Activated naive CD4-positive, alpha-beta T cell treated with anti-CD3 and anti-CD28 coated beads, Interleukin-2, amount 10 ng/mL, durations not matched to agents 7 days and 5 days (primary cell): Measurements from ENCODE around the gene ACTL6B.

Experiments used
- CTCF ChIA-PET: fragments of 350-600 bp; sonication (Branson Sonifier 250); formaldehyde crosslinking; loops from one replicate; lab custom pipeline; 2021; ENCODE audit warnings: antibody characterized with exemption; lab: Charles Lee
- DNase-seq: peaks from one replicate; pipeline ENCODE4 v3.0.0-alpha.2; 2020
- H3K27ac Mint-ChIP-seq: one replicate; pipeline ENCODE4 v1.8.0; 2021; ENCODE audit warnings: mild to moderate bottlenecking, moderate library complexity, mixed read lengths
- H3K27me3 Mint-ChIP-seq: one replicate; pipeline ENCODE4 v1.8.0; 2021; ENCODE audit warnings: mild to moderate bottlenecking, mixed read lengths
- H3K36me3 Mint-ChIP-seq: one replicate; pipeline ENCODE4 v1.8.0; 2021; ENCODE audit warnings: mixed read lengths
- H3K4me1 Mint-ChIP-seq: one replicate; pipeline ENCODE4 v1.8.0; 2021; ENCODE audit warnings: mixed read lengths
- H3K4me3 Mint-ChIP-seq: one replicate; pipeline ENCODE4 v1.8.0; 2021; ENCODE audit warnings: mild to moderate bottlenecking, moderate library complexity, mixed read lengths
- H3K9me3 Mint-ChIP-seq: one replicate; pipeline ENCODE4 v1.8.0; 2021; ENCODE audit warnings: mixed read lengths

ACTL6B gene

GRCh38 chr7:100614308-100614861 lies 41.9 kb downstream of the ACTL6B start:
- Mint-ChIP-seq H3K4me1 (peaks cover 33% of the 10 kb centered on the region), H3K27me3 (peaks cover 8% of the 10 kb centered on the region), H3K4me3 (peak overlapping the region; percentile 91), H3K36me3 (peaks cover 21% of the 10 kb centered on the region), H3K9me3 (no peaks in the 10 kb centered on the region), H3K27ac (no peak overlapping the region)
- CTCF ChIA-PET = interaction anchor here (0.8 to 3.1 kb wide), 4 partner anchors 14 to 77 kb away, joined by 3 to 22 read pairs (median 4); partner anchors contain the start of gene GIGYF1
- no peak for DNase-seq

DNA sequence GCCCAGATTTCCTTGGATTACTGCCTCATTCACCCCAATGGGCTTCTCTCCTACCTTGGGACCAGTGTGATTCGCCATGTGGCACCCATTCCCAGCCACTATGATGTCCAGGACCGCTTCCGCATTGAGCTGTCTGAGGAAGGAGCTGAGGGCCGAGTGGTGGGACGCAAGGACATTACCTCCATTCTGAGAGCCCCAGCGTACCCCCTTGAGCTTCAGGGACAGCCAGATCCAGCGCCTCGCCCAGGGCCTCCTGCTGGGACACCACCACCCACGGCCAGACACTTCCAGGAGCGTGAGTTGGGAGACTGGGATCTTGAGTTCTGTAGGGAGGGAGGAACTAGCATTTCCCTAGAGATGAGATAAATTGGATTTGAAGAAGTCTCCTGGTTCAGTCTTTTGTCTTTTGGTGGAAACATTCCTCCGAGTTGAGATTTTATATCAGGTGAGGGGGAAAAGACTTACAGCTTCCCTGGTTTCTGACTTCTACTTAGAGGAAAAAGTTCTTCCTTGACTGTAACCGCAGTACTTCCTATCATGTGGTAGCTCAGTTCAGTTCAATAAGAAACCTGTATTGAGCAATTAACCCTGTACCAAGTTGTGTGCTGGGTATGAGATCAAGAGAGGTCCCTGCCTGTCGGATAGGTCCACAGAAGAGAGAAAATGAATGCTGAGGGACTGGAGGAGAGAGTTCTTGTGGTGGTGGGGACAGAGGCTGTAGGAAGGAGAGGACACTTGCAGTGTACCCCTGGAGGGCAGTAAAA lies 42.7 kb downstream of the ACTL6B start:
- Mint-ChIP-seq H3K27ac (peak overlapping the region; percentile 14), H3K27me3 (peaks cover 10% of the 10 kb centered on the region), H3K9me3 (no peaks in the 10 kb centered on the region), H3K4me3 (peak overlapping the region; percentile 91), H3K36me3 (peaks cover 21% of the 10 kb centered on the region), H3K4me1 (peaks cover 33% of the 10 kb centered on the region)
- CTCF ChIA-PET = interaction anchor here (0.7 to 3.1 kb wide), 7 partner anchors 15 to 102 kb away, joined by 3 to 22 read pairs (median 4); partner anchors contain the start of gene GIGYF1
- DNase-seq = no peak

- H3K27me3 Mint-ChIP-seq = peaks cover 15% of the 10 kb centered on the region
- peaks cover 33% of the 10 kb centered on the region for H3K4me1 Mint-ChIP-seq
- H3K36me3 Mint-ChIP-seq = peaks cover 21% of the 10 kb centered on the region
- peak; percentile 58 for DNase-seq
- CTCF ChIA-PET = interaction anchor here (0.5 to 3.1 kb wide), 9 partner anchors 14 to 101 kb away, joined by 3 to 22 read pairs (median 3); partner anchors contain the start of genes GIGYF1 and LRCH4
- H3K27ac Mint-ChIP-seq = peak overlapping the region; percentile 99
- no peaks in the 10 kb centered on the region for H3K9me3 Mint-ChIP-seq
- H3K4me3 Mint-ChIP-seq = peak overlapping the region; percentile 91
These were observed 43.4 kb downstream of the ACTL6B start for GRCh38 chr7:100612730-100613390.

DNA sequence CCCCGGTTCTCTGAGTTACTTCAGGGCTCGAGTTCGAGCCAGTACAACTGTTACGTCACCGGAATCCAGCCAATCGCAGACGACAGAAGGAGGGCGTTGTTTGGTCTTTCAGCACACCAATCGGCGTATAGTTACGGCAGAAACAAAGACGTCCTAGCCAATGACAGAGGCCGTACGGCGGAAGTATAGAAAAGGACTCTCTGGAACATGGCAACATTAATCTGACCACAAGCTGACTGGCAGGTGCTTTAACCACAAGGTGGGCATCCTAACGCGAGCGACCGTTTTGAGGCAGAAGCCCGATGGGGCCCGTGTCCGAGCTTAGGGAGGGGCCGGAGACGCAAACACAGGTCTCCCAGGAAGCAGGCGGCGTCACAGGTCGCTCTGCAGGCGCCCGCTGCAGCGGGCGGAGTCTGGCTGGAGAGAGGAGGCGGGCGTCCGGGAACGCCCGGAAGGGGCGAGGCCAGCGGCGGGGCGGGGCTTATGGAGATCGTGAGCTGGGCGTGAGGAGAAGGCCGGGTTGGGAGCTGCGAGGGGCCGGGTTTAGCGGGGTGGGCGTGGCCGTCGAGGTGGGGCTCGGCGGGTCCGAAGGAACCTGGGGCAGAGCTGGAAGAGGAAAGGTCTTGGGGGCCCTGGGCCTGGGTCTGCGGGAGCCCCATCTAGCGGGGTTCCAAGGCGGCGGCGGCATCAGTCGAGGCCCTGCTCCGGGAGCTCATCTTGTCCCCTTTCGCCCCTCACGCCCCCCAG lies 44.1 kb downstream of the ACTL6B start, which contains the start of gene MOSPD3:
MOSPD3 (plus strand) TSS at position 558 of the 747 bp plus-strand sequence. CDS start 252 bp downstream, outside the sequence.
- Mint-ChIP-seq H3K27me3 (peaks cover 22% of the 10 kb centered on the region), H3K9me3 (no peaks in the 10 kb centered on the region), H3K36me3 (peaks cover 21% of the 10 kb centered on the region), H3K4me1 (peaks cover 38% of the 10 kb centered on the region), H3K4me3 (peak within 1 kb of the TSS; percentile 91), H3K27ac (peak within 1 kb of the TSS; percentile 99)
- DNase-seq = peak; percentile 99
- CTCF ChIA-PET = interaction anchor here (0.8 to 3.1 kb wide), 8 partner anchors 15 to 129 kb away, joined by 3 to 22 read pairs (median 4); partner anchors contain the start of genes GIGYF1 and LRCH4

- no peaks in the 10 kb centered on the region for H3K9me3 Mint-ChIP-seq
- peaks cover 8% of the 10 kb centered on the region for H3K36me3 Mint-ChIP-seq
- no peak for DNase-seq
- CTCF ChIA-PET = no interaction called here
- H3K27ac Mint-ChIP-seq = no peak overlapping the region
- peak overlapping the region; percentile 2 for H3K4me3 Mint-ChIP-seq
- H3K4me1 Mint-ChIP-seq = peaks cover 44% of the 10 kb centered on the region
- peaks cover 41% of the 10 kb centered on the region for H3K27me3 Mint-ChIP-seq
These were observed 46.3 kb downstream of the ACTL6B start for GRCh38 chr7:100609958-100610357.

- peaks cover 60% of the 10 kb centered on the region for H3K27me3 Mint-ChIP-seq
- no peak for DNase-seq
- H3K27ac Mint-ChIP-seq = no peak overlapping the region
- peak overlapping the region; percentile 27 for H3K4me3 Mint-ChIP-seq
- no peaks in the 10 kb centered on the region for H3K9me3 Mint-ChIP-seq
- CTCF ChIA-PET = interaction anchor here (1.2 kb wide), 1 partner anchor 146 kb away, joined by 5 read pairs; no protein-coding TSS in a partner anchor
- H3K36me3 Mint-ChIP-seq = no peaks in the 10 kb centered on the region
- peaks cover 40% of the 10 kb centered on the region for H3K4me1 Mint-ChIP-seq
These were observed 49.1 kb downstream of the ACTL6B start for GRCh38 chr7:100607111-100607510.

GRCh38 chr7:100606313-100606712 lies 49.9 kb downstream of the ACTL6B start:
- peaks cover 40% of the 10 kb centered on the region for H3K4me1 Mint-ChIP-seq
- no peaks in the 10 kb centered on the region for H3K36me3 Mint-ChIP-seq
- no peak overlapping the region for H3K27ac Mint-ChIP-seq
- no peak for DNase-seq
- peak overlapping the region; percentile 88 for H3K4me3 Mint-ChIP-seq
- H3K9me3 Mint-ChIP-seq = no peaks in the 10 kb centered on the region
- CTCF ChIA-PET = interaction anchor here (1.2 to 1.8 kb wide), 3 partner anchors 23 to 145 kb away, joined by 4 to 6 read pairs (median 5); no protein-coding TSS in a partner anchor
- peaks cover 68% of the 10 kb centered on the region for H3K27me3 Mint-ChIP-seq

DNA sequence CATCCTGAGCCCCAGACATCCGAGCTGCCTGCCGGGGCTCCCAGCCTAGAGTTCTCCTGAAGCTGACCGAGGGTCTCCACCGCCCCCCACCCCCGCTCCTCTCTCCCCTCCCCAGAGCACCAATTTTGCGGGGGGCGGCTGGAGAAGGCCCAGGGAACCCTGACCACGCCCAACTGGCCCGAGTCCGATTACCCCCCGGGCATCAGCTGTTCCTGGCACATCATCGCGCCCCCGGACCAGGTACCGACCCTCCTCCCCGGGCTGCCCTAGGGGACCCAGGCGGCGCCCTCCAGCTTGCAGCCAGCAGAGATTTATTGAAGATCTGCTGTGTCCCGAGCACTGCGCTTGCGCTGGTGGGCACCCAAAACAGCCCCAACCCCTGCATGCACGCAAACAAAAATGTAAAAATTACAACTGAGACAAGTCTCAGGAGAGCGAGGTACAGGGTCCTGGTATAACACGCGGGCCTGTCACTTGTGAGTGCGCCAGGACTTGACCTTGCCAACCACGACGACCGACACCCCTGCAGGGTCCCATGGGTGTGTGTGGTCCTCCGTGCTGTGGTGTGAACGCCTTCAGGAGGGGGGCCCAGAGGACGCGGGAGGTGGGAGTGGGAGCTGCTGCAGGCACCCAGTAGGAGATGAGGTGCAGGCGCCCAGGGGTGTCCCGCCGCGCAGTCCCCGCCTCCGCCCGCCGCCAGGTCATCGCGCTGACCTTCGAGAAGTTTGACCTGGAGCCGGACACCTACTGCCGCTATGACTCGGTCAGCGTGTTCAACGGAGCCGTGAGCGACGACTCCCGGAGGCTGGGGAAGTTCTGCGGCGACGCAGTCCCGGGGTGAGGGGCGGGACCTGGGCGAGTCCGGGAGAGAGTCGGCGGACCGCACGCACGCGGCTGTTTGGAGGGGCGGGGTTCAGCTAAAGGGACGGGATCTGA lies 51.0 kb downstream of the ACTL6B start:
- H3K36me3 Mint-ChIP-seq = no peaks in the 10 kb centered on the region
- CTCF ChIA-PET = interaction anchor here (0.6 to 1.8 kb wide), 7 partner anchors 18 to 86 kb away, joined by 3 to 6 read pairs (median 4); no protein-coding TSS in a partner anchor
- H3K9me3 Mint-ChIP-seq = no peaks in the 10 kb centered on the region
- peaks cover 65% of the 10 kb centered on the region for H3K27me3 Mint-ChIP-seq
- H3K4me1 Mint-ChIP-seq = peaks cover 34% of the 10 kb centered on the region
- H3K4me3 Mint-ChIP-seq = peak overlapping the region; percentile 88
- peak; percentile 71 for DNase-seq
- H3K27ac Mint-ChIP-seq = peak overlapping the region; percentile 79

DNA sequence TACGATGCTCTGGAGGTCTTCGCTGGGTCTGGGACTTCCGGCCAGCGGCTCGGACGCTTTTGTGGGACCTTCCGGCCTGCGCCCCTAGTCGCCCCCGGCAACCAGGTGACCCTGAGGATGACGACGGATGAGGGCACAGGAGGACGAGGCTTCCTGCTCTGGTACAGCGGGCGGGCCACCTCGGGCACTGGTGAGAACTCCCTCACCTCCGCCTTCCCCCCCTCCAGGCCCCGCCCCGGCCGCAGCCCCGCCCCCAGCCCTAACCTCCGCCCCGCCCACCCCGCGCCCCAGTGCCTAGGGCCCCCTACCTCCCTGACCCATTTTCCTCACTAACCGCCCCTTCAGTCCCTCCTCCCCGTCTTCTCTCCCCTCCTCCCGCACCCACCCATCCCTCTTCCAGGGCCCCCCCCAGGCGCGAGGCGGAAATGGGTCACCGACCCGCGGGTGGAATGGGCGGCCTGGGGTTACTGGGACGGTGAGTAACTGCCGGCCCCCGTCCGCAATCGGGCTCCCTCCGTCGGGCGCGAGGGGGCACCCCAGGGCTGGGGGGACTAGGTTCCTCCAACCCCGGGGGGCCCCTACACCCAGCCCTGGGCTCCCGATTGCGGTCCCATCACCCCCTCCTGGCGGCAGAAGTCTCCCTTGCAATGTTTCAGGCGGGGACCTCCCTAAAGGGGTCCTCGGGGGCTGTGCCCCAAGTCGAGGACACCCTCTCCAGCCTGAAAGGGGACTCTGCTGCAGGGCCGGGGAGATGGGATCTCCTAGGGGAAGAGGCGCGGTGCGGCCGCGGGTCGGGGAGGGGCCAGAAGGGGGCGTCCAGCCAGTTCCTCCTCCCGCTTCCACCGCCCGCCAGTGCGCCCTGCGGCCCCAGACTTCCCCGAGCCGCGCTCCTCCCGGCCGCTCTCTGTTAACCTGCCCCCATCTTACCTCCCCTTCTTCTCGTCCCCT lies 51.9 kb downstream of the ACTL6B start:
- Mint-ChIP-seq H3K36me3 (no peaks in the 10 kb centered on the region), H3K27ac (peak overlapping the region; percentile 87), H3K27me3 (peaks cover 72% of the 10 kb centered on the region), H3K4me3 (peak overlapping the region; percentile 88), H3K4me1 (peaks cover 34% of the 10 kb centered on the region), H3K9me3 (no peaks in the 10 kb centered on the region)
- peak; percentile 88 for DNase-seq
- CTCF ChIA-PET = interaction anchor here (0.7 to 1.8 kb wide), 6 partner anchors 17 to 87 kb away, joined by 3 to 6 read pairs (median 4); no protein-coding TSS in a partner anchor

GRCh38 chr7:100603726-100604027 lies 52.6 kb downstream of the ACTL6B start:
- H3K4me3 Mint-ChIP-seq = peak overlapping the region; percentile 88
- H3K36me3 Mint-ChIP-seq = no peaks in the 10 kb centered on the region
- H3K4me1 Mint-ChIP-seq = peaks cover 36% of the 10 kb centered on the region
- H3K27ac Mint-ChIP-seq = peak overlapping the region; percentile 87
- H3K27me3 Mint-ChIP-seq = peaks cover 73% of the 10 kb centered on the region
- no peak for DNase-seq
- CTCF ChIA-PET = interaction anchor here (1.1 to 1.7 kb wide), 2 partner anchors 31 to 102 kb away, joined by 3 to 5 read pairs; partner anchors contain the start of gene POP7
- no peaks in the 10 kb centered on the region for H3K9me3 Mint-ChIP-seq

GRCh38 chr7:100602889-100603725 lies 53.1 kb downstream of the ACTL6B start:
- no peaks in the 10 kb centered on the region for H3K9me3 Mint-ChIP-seq

More at GRCh38 chr7:100602889-100603725, 53.1 kb downstream of the ACTL6B start:
- Mint-ChIP-seq H3K4me3 (peak overlapping the region; percentile 88), H3K27ac (no peak overlapping the region), H3K4me1 (peaks cover 41% of the 10 kb centered on the region), H3K27me3 (peaks cover 70% of the 10 kb centered on the region), H3K36me3 (no peaks in the 10 kb centered on the region)
- DNase-seq = no peak
- CTCF ChIA-PET = interaction anchor here (1.1 to 1.7 kb wide), 2 partner anchors 31 to 102 kb away, joined by 3 to 5 read pairs; partner anchors contain the start of gene POP7
